GM12878 (cell line): ENCODE data around the gene AOPEP. TPM values are rescaled to one million over a fixed set of nuclear protein-coding genes. Genes with fewer than 3 reads are reported as not detected.

Experiments
- ATAC-seq: fragments of 200-7000 bp; cut with Tn5 transposase; 3 replicates; pipeline ENCODE4 v1.9.1; 2020; ENCODE audit warnings: mild to moderate bottlenecking, moderate library complexity
- BruUV-seq: library from RNA; stranded (reverse); fragments of 400-500 nt; replicated peaks from 2 replicates; lab custom pipeline; 2021; lab: Mats Ljungman, UMichigan
- CTCF ChIA-PET: fragments of 300-600 bp; sonication (Branson Sonifier 250); formaldehyde crosslinking; extraction: SDS; loops from one replicate; lab custom pipeline; 2021; ENCODE audit warnings: inconsistent platforms; lab: Yijun Ruan, JAX
- POLR2A ChIA-PET: fragments of 350-600 bp; formaldehyde crosslinking; extraction: SDS; loops from one replicate; lab custom pipeline; 2021; ENCODE audit warnings: inconsistent platforms; lab: Charles Lee
- RAD21 ChIA-PET: fragments of 300-600 bp; sonication (Branson Sonifier 250); formaldehyde crosslinking; loops from one replicate; lab custom pipeline; 2023; ENCODE audit warnings: antibody characterized with exemption; ENCODE audit not compliant: unreplicated experiment; lab: Charles Lee
- SMC1A ChIA-PET: fragments of 300-600 bp; sonication (Branson Sonifier 250); formaldehyde crosslinking; loops from one replicate; lab custom pipeline; 2023; ENCODE audit not compliant: unreplicated experiment, uncharacterized antibody; lab: Charles Lee
- DNase-seq: peaks from one replicate; pipeline ENCODE4 v3.0.0-alpha.2; 2011; ENCODE audit warnings: low read depth, low spot score
- FAIRE-seq: peaks from 3 replicates; lab custom pipeline; 2011; peaks lifted over from hg19 to GRCh38; lab: Jason Lieb, UNC
- H2AFZ ChIP-seq: 2 replicates; pipeline ENCODE4 v1.6.0; 2011; ENCODE audit warnings: low read depth, low read length, control low read depth; ENCODE audit not compliant: control insufficient read depth
- H3K27ac ChIP-seq: 2 replicates; pipeline ENCODE4 v1.5.1; 2011; ENCODE audit warnings: control low read depth; ENCODE audit not compliant: control insufficient read depth, insufficient read depth
- H3K27me3 ChIP-seq, 2 experiments: replicated peaks in 1 of 2; 2 replicates each; pipeline versions ENCODE4 v1.6.0 to v1.6.1; 2011; ENCODE audit warnings: low read length in 1 of 2; ENCODE audit not compliant: control insufficient read depth in 2 of 2, insufficient read depth in 2 of 2
- H3K36me3 ChIP-seq, 2 experiments: 2 replicates each; pipeline ENCODE4 v1.5.1; 2011; ENCODE audit warnings: low read length in 1 of 2; ENCODE audit not compliant: control insufficient read depth in 2 of 2, insufficient read depth in 2 of 2
- H3K4me1 ChIP-seq: 2 replicates; pipeline ENCODE4 v1.6.1; 2011; ENCODE audit warnings: mild to moderate bottlenecking, low read length, moderate library complexity, mixed read lengths; ENCODE audit not compliant: control insufficient read depth, insufficient read depth
- H3K4me2 ChIP-seq: 2 replicates; pipeline ENCODE4 v1.6.0; 2011; ENCODE audit warnings: control low read depth; ENCODE audit not compliant: control insufficient read depth, insufficient read depth
- H3K4me3 ChIP-seq: fragments of 200-600 bp; sonication (generic); 2 replicates; pipeline ENCODE4 v1.5.1; 2016
- H3K79me2 ChIP-seq: 2 replicates; pipeline ENCODE4 v1.6.0; 2011; ENCODE audit warnings: low read length; ENCODE audit not compliant: control insufficient read depth, insufficient read depth
- H3K9ac ChIP-seq: 2 replicates; pipeline ENCODE4 v1.8.0; 2011; ENCODE audit warnings: low read length, control low read depth, mixed read lengths; ENCODE audit not compliant: control insufficient read depth, insufficient read depth
- H3K9me3 ChIP-seq: replicated peaks from 3 replicates; pipeline ENCODE4 v1.5.1; 2011; ENCODE audit warnings: mild to moderate bottlenecking, low read length; ENCODE audit not compliant: control insufficient read depth, insufficient read depth
- H4K20me1 ChIP-seq: 2 replicates; pipeline ENCODE4 v1.6.0; 2011; ENCODE audit not compliant: control insufficient read depth, insufficient read depth
- ATF7 ChIP-seq: fragments of 450-650 bp; IDR thresholded peaks from 2 replicates; pipeline ENCODE4 v1.6.1; 2016; ENCODE audit warnings: low read depth, mild to moderate bottlenecking
- IKZF2 ChIP-seq, 2 experiments: fragments of 450-650 bp; IDR thresholded peaks; 2 replicates each; pipeline ENCODE4 v1.6.1; 2017; ENCODE audit warnings: mild to moderate bottlenecking in 2 of 2, moderate library complexity in 2 of 2
- NR2F1 ChIP-seq: fragments of 450-650 bp; conservative IDR thresholded peaks from 2 replicates; pipeline ENCODE4 v1.6.1; 2017; ENCODE audit warnings: mild to moderate bottlenecking
- PKNOX1 ChIP-seq: fragments of 450-650 bp; IDR thresholded peaks from 2 replicates; pipeline ENCODE4 v1.6.1; 2016; ENCODE audit warnings: mild to moderate bottlenecking
- RAD21 ChIP-seq: IDR thresholded peaks from 2 replicates; pipeline ENCODE4 v1.6.1; 2011; ENCODE audit warnings: mild to moderate bottlenecking, low read depth, low read length, moderate library complexity; ENCODE audit not compliant: insufficient read depth
- TBL1XR1 ChIP-seq: IDR thresholded peaks from 2 replicates; pipeline ENCODE4 v1.6.1; 2012; ENCODE audit warnings: low read depth, low read length, improper control_type of control experiment
- YBX1 ChIP-seq: fragments of 450-650 bp; IDR thresholded peaks from 2 replicates; pipeline ENCODE4 v1.6.1; 2016; ENCODE audit warnings: antibody characterized with exemption
- WGBS: methylation state at CpG from one replicate; pipeline ENCODE4 v1.1.6; 2016; ENCODE audit warnings: low lambda C conversion rate; ENCODE audit not compliant: insufficient replicate concordance, insufficient coverage; ENCODE audit errors: missing lambda C conversion rate; 5-methylcytosine and 5-hydroxymethylcytosine counted together
- in situ Hi-C: fragments of 300-500 bp; cut with MboI; formaldehyde crosslinking; loops from 9 replicates; pipeline ENCODE4 v1.14.3; 2018; ENCODE audit warnings: mixed read lengths
- intact Hi-C: fragments of 100-400 bp; cut with micrococcal nuclease; formaldehyde crosslinking; loops from one replicate; pipeline ENCODE4 v1.14.2; 2022; ENCODE audit not compliant: unreplicated experiment
- polyA plus RNA-seq, 11 experiments: library from polyadenylated mRNA; depleted of rRNA in 4 of 11; unstranded in 6 of 11; stranded (reverse) in 5 of 11; fragments of >200 nt; fragmentation: Nextera tagmentation in 4 of 11; fragmentation: Illumina TruSeq in 1 of 11; extraction: Ambion mirVana in 4 of 11; extraction: Trizol in 1 of 11; gene quantifications; 1 replicate in 1 of 11; 2 replicates in 10 of 11; pipeline versions ENCODE4 v1.2.1 to v1.2.3, GENCODE V29; 2011 to 2016; ENCODE audit warnings: inconsistent platforms in 2 of 11, missing spikeins in 2 of 11, low read depth in 1 of 11
- total RNA-seq, 4 experiments: library from RNA; depleted of rRNA in 3 of 4; stranded (reverse); fragments of >200 nt in 3 of 4; fragmentation: Illumina TruSeq in 1 of 4; extraction: Trizol in 1 of 4; gene quantifications; 2 replicates each; pipeline versions ENCODE4 v1.2.1 to v1.2.3, GENCODE V29; 2013 to 2021
- TF ChIP-seq, protein P1 (sequence below): IDR thresholded peaks from 2 replicates; pipeline ENCODE4 v1.6.1; 2012; ENCODE audit warnings: low read depth, low read length, improper control_type of control experiment
- TF ChIP-seq, protein P2 (sequence below): fragments of 450-650 bp; IDR thresholded peaks from 2 replicates; pipeline ENCODE4 v1.6.1; 2017; ENCODE audit warnings: mild to moderate bottlenecking, moderate library complexity

Gene AOPEP
- total and polyA plus RNA-seq, 10 of the 15 experiments (the other 5 are each of a cell fraction or from before 2014, with no cell fraction given), result 2.3 to 16.9 (median 10.1) TPM

DNA sequence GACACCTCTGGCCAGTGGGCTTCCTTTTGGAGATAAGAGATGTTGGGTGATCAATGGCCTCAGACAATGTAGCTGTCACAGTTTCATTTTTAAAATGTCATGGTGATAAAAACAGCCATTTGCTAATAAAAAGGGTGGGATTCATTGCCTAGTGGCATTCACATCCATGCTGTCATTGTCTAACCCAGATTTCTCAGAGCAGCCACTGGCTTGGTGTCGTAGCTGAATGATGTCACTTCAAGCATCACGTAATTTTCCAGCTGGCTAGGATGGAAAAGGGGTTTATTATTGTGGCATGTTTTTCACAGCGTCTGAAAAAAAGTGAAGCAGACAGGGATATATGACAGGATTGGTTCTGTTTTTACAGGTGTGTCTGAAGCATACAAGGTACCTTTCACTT lies 184.7 kb downstream of the AOPEP start:
- Histone ChIP-seq H3K27ac (no peak overlapping the region), H3K9me3 (no peaks in the 10 kb centered on the region), H3K79me2 (no peaks in the 10 kb centered on the region), H3K36me3 (no peaks in the 10 kb centered on the region), H3K4me3 (no peak overlapping the region), H3K9ac (no peak overlapping the region), H2AFZ (no peak overlapping the region), H4K20me1 (no peaks in the 10 kb centered on the region), H3K4me2 (no peak overlapping the region), H3K4me1 (no peaks in the 10 kb centered on the region), H3K27me3 (no peaks in the 10 kb centered on the region)
- no TSS peak for BruUV-seq
- CTCF ChIA-PET, result no interaction called here
- intact Hi-C loops (no loop called here), in situ Hi-C loops (loop anchor here (10.0 kb wide), 1 partner anchor 126 kb away; no protein-coding TSS in a partner anchor)
- POLR2A ChIA-PET, result interaction anchor here (1.5 kb wide), 1 partner anchor 45 kb away, joined by 3 read pairs; no protein-coding TSS in a partner anchor
- WGBS, result 85% methylated on average over 3 of the region's 3 CpGs
- DNase-seq (no peak), ATAC-seq (no peak), FAIRE-seq (no peak)
- SMC1A ChIA-PET, result interaction anchor here (0.8 to 1.9 kb wide), 4 partner anchors 29 to 219 kb away, joined by 3 to 7 read pairs (median 4); no protein-coding TSS in a partner anchor
- TF ChIP-seq TBL1XR1, result no peak
- TF ChIP-seq, protein P1, sequence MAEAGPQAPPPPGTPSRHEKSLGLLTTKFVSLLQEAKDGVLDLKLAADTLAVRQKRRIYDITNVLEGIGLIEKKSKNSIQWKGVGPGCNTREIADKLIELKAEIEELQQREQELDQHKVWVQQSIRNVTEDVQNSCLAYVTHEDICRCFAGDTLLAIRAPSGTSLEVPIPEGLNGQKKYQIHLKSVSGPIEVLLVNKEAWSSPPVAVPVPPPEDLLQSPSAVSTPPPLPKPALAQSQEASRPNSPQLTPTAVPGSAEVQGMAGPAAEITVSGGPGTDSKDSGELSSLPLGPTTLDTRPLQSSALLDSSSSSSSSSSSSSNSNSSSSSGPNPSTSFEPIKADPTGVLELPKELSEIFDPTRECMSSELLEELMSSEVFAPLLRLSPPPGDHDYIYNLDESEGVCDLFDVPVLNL, result no peak
- RAD21 ChIA-PET, result interaction anchor here (1.3 to 1.7 kb wide), 2 partner anchors 105 to 106 kb away, joined by 3 to 4 read pairs; no protein-coding TSS in a partner anchor

- CTCF ChIA-PET, result interaction anchor here (1.4 kb wide), 1 partner anchor 128 kb away, joined by 6 read pairs; no protein-coding TSS in a partner anchor
- Histone ChIP-seq H4K20me1 (no peaks in the 10 kb centered on the region), H3K9ac (no peak overlapping the region), H3K27ac (no peak overlapping the region), H3K36me3 (no peaks in the 10 kb centered on the region; a peak in 1 of 4 replicates), H2AFZ (no peak overlapping the region), H3K79me2 (no peaks in the 10 kb centered on the region), H3K4me3 (no peak overlapping the region), H3K27me3 (no peaks in the 10 kb centered on the region), H3K4me2 (no peak overlapping the region), H3K4me1 (no peaks in the 10 kb centered on the region), H3K9me3 (no peaks in the 10 kb centered on the region)
- no peak for FAIRE-seq
- WGBS, result 89% methylated on average over 11 of the region's 11 CpGs
- SMC1A ChIA-PET, result interaction anchor here (1.5 to 2.3 kb wide), 3 partner anchors 7 to 108 kb away, joined by 3 to 7 read pairs (median 5); no protein-coding TSS in a partner anchor
- in situ Hi-C loops (loop anchor here (10.0 kb wide), 1 partner anchor 127 kb away; no protein-coding TSS in a partner anchor), intact Hi-C loops (no loop called here)
- POLR2A ChIA-PET, result interaction anchor here (1.5 kb wide), 1 partner anchor 46 kb away, joined by 3 read pairs; no protein-coding TSS in a partner anchor
- RAD21 ChIA-PET, result no interaction called here
- no TSS peak for BruUV-seq
- no peak for DNase-seq
- no peak for ATAC-seq
- TF ChIP-seq ATF7 (no peak), RAD21 (no peak), NR2F1 (no peak), PKNOX1 (no peak), IKZF2 (IDR thresholded peaks at IDR 0.05) (no peak), YBX1 (no peak)
- TF ChIP-seq, protein P2, sequence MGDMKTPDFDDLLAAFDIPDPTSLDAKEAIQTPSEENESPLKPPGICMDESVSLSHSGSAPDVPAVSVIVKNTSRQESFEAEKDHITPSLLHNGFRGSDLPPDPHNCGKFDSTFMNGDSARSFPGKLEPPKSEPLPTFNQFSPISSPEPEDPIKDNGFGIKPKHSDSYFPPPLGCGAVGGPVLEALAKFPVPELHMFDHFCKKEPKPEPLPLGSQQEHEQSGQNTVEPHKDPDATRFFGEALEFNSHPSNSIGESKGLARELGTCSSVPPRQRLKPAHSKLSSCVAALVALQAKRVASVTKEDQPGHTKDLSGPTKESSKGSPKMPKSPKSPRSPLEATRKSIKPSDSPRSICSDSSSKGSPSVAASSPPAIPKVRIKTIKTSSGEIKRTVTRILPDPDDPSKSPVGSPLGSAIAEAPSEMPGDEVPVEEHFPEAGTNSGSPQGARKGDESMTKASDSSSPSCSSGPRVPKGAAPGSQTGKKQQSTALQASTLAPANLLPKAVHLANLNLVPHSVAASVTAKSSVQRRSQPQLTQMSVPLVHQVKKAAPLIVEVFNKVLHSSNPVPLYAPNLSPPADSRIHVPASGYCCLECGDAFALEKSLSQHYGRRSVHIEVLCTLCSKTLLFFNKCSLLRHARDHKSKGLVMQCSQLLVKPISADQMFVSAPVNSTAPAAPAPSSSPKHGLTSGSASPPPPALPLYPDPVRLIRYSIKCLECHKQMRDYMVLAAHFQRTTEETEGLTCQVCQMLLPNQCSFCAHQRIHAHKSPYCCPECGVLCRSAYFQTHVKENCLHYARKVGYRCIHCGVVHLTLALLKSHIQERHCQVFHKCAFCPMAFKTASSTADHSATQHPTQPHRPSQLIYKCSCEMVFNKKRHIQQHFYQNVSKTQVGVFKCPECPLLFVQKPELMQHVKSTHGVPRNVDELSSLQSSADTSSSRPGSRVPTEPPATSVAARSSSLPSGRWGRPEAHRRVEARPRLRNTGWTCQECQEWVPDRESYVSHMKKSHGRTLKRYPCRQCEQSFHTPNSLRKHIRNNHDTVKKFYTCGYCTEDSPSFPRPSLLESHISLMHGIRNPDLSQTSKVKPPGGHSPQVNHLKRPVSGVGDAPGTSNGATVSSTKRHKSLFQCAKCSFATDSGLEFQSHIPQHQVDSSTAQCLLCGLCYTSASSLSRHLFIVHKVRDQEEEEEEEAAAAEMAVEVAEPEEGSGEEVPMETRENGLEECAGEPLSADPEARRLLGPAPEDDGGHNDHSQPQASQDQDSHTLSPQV, result no peak
Measured at GRCh38 chr9:94911986-94912635, 185.6 kb downstream of the AOPEP start.
